Stimulated activated CD8-positive, alpha-beta memory T cell treated with anti-CD3 and anti-CD28 coated beads, Interleukin-15, amount 100 ng/mL, for 4 hours (primary cell): ENCODE results near the gene PRELID1.

Experiments
- DNase-seq, 2 donors: peaks; one replicate each; pipeline ENCODE4 v3.0.0-alpha.2; 2020; ENCODE audit warnings: low read depth in 2 of 2

Gene PRELID1

DNA sequence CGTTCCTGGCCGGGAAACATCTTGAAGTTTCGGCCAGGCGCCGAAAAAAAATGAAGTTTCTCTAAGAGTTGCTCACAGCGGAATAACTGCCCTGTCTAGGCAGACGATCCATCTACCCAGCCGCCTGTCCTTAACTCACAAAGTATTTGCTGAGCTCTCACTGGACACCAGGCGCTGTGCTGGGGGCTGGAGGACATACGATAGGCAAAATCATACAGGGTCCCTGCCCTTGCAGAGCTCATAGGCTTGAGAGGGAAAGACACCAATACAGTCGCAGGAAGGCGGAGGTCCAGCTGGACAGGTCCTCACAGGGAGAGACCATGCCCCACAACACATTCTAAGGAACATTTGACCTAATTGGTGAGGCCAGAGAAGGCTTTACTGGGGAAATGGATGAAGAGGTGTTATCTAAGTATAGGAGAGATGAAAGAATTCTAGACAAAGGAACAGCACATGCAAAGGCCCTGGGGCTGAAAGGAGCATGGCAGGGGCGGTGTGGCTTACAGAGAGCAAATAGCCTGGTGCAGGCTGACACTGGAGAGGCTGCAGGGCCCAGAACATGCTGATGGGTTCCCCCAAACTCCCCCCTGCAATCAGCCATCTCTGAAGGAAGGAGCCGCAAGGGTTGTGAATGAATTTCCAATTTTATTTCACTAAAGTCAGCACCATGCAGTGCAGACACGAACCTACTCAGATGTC is 10.1 kb downstream of the PRELID1 start:
- DNase-seq = no peak

DNA sequence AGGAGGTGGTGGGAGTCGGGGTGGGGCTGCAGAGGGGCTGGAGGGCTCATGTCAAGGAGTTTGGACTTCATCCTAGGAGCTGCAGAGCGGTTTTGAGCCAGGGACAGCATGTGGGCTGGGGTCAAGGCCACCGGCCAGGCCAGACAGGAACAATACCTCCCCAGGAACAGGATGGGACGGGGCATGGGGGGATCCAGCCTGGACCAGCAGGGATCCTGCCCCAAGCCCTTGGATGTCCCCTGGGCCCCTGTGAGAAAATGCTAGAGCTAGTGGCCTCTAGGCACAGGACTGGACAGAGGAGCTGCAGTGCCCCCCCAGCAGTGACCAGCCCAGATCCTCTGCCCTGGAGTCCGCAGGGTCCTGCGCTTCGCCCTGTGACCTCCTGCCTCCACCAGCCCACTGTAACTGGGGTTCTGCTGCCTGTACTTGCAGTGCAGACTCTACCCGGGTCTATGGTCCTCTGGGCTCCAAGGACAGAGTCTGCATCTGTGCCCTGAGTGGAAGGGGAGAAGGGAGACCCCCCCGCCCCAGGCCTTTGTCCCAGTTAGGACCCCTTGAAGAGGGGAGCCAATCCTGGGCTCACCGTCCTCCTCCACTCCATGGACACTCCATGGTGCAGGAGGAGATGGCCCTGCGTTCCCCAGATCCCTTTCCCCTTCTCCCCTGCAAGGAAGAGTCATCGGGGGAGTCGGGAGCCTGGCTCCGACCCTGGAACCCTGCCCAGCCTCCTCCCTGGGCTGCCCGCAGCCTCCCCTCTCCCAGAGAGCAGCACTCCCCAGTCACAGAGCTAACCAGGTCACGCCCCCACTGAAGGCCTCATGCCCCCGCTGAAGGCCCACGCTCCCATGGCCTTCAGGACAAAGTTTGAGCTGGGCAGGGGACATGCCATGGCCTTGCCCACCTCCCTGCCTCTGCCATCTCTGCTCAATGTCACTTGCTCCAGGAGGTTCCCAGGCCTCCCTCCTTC is 11.1 kb downstream of the PRELID1 start:
- no peak for DNase-seq

DNA sequence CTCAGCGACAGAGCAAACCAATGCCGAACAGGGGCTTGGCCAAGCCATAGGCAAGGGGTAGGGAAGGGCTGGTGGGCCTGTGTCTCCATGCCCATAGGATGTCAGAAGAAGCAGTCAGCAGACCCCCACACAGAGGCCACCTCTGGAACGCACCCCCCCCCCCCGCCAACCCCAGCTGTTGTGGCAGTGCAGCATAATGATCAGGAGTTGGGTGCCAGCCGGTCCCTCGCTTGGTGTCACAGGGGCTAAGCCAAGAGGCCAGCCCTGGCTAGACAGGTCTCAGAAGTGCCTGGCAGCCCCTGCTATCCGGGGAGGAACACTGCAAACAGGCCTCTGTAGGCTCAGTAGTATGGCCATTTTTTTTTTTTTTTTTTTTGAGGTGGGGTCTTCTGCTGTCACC is 11.8 kb downstream of the PRELID1 start:
- no peak for DNase-seq

DNA sequence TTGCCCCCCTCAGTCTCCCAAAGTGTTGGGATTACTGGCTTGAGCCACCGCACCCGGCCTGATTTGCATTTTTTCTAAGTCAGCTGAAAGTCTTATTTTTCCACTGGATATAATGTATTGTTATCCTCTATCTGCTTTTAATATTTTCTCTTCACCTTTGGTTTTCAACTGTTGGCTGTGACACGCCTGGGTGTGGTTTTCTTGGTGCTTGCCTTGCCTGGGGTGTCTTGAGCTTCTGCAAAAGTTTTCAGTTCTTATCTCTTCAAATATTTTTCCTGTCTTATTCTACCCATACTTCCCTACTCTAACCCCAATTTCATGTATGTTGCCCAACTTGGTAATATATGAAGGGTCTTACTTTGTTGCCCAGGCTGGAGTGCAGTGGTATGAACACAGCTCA is 12.4 kb downstream of the PRELID1 start:
- no peak for DNase-seq

DNA sequence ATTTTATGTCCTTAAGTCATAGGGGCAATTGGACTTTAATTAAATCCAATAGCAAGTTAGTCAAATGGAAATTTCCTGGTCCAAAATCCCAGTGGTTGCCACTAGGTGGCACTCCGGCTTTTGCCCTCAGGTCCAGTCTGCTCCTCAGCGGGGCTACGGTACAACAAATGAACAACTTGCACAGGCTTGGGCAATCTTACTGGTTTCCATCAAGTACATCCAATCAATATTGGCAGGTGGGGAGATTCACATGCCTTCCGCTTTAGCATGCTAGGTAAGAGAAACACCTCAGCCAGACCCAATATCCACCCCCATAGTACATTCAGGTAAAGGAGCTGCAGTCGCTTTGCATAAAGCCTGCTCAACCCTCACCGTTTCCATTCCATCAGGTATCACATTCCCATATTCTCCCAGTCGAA is 14.4 kb downstream of the PRELID1 start:
- DNase-seq = peak in 1 of 2 donors; percentile 64

DNA sequence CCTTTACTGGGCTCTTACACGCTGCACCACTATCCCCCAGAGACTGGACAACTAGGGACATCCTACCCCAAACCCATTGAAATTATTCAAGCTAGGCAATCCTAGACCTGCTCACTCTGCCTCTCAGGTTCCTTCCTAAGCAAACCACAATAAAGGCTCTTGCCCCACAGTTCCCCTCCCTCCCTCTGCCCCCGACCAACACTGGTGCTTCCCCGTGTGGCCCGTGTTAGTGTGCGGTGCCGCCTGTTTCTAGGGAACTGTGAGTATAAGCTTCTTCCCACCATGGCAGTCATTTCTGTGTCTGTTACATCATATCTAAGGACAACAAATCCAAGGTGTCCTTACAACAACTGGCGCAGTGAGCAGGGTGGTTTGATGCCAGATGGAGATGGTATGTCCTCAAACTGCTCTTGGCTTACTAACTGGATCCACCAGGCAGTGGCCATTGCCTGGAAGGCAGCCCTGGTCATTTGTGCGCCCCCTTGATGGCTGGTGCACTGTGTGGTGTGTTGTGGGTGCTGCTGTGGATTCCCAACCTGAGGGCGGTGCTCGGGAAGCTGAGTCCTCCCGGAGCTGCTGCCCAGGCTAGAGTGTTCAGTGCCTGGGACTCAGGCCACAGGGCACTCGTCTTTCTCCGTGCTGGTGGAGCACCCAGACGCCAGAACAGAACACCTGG is 16.5 kb downstream of the PRELID1 start:
- no peak for DNase-seq

DNA sequence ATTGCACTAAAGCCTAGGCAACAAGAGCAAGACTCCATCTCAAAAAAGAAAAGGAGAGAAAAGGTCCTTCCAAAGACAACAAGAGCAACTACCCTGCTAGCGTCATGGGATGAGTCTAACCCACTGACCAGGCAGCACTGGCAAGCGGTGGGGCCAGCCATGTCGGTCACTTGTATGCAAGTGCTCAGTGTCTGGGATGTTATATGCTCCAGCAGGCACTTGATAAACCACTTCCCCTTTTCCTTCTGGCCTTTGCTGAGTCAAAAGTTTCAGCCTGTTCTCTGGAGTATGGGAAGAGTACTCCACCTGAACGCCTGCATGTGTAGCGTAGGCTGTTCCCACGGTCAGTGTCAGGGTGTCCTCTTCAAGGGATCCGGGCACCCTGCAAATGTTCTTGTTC is 17.3 kb downstream of the PRELID1 start:
- DNase-seq = no peak

DNA sequence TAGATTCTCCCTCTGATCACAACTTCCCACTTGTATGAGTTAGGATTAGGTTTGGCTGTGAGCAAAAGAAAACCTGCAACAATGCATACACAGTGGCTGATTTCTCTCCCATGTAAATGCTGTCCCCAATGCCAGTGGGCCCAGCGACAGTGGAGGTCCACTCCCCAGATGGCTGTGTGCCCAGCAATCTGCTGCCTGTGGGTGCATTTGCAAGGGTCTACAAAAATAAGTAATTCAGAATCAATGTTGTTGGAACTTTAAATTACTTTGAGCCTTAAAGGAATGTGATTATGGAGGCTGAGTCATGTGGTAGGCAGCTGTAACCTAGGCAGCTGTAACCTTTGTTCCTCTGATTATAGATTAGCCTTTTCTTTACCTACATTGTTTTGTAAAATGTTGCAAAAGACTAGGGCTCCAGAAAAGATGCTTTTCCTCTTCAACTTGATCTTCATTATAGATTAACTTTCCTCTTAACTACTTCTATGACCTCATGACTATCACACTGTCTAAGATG is 22.3 kb downstream of the PRELID1 start:
- DNase-seq = no peak

DNA sequence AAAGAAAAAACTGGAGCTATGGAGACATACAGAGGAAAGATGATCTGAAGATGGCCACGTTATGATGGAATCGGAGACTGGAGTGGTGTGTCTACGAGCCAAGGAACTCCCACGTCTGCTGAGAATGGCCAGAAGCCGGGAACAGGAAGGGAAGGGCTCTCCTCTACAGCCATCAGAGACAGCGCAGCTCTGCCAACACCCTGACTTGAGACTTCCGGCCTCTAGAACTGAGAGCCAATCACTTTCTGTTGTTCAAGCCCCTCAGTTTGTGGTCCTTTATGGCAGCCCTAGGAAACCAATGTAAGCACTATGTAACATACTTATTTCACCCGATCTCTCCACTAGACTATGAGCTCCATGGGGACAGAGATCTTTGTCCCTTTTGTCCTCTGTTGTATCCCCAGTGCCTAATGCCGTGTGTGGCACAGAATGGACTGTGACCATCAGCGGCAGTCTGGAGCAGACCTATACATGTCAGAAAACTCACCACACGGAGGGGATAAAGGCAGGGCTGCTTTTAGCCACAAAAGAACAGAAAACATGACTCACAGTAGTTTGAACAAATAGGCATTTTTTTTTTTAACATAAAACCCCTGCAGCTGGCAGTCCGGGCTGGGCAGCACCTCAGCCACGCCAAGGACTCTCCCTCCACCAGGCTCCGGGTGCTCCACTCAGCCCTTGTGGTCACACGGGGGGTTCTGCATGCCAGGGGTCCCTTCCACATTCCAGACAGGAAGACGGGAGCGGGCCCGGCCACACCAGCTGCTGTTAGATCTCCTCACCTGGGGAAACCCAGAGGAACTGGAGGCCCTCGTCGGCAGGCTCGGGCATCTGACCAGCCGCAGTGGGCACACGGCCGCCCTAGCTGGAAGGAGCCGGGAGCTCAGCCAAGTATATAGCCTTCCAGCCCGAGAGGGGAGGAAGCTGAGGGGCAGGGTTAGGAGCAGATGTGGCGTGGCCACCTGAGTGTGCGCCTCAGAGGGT is 24.2 kb downstream of the PRELID1 start:
- DNase-seq = no peak

DNA sequence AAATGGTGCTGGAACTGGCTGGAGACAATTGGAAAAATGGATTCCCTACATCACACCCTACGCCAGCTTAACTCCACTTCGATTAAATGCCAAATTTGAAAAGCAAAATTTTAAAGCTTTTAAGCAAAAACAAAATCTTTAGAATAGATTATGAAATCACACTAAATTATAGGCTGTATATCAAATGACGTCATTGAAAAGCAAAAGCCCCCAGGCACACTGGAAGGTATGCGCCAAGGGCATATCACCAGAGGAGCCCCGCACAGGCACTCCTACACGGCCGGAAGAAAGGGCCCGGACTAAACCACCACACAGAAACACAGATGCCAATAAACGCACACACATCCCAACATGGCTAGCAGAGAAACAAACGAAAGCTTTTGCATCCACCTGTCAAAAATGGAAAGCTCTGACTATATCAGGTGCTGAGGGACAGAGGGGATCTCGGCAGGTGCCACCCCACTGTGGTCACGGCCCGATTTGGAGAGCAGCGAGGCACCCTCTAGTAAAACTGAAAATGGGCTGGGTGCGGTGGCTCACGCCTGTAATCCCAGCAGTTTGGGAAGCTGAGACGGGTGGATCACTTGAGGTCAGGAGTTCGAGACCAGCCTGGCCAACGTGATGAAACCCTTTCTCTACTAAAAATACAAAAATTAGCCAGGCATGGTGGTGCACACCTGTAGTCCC is 25.1 kb downstream of the PRELID1 start:
- no peak for DNase-seq

DNA sequence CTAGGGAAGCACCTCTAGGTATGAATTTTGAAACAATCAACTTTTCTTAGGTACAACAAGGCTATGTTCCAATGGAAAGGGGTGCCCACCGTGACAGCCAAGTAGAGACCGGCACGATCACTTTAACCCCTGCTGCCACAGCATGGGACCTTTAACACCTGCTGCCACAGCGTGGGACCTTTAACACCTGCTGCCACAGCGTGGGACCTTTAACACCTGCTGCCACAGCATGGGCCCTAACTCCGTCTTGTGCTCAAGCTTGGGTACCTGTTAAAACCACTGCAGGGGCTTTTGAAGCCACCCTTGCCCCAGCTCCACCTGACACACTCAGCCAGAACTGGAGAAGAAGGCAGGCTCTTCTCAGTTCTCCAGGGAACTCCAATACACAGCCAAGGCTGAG is 26.3 kb downstream of the PRELID1 start:
- no peak for DNase-seq

DNA sequence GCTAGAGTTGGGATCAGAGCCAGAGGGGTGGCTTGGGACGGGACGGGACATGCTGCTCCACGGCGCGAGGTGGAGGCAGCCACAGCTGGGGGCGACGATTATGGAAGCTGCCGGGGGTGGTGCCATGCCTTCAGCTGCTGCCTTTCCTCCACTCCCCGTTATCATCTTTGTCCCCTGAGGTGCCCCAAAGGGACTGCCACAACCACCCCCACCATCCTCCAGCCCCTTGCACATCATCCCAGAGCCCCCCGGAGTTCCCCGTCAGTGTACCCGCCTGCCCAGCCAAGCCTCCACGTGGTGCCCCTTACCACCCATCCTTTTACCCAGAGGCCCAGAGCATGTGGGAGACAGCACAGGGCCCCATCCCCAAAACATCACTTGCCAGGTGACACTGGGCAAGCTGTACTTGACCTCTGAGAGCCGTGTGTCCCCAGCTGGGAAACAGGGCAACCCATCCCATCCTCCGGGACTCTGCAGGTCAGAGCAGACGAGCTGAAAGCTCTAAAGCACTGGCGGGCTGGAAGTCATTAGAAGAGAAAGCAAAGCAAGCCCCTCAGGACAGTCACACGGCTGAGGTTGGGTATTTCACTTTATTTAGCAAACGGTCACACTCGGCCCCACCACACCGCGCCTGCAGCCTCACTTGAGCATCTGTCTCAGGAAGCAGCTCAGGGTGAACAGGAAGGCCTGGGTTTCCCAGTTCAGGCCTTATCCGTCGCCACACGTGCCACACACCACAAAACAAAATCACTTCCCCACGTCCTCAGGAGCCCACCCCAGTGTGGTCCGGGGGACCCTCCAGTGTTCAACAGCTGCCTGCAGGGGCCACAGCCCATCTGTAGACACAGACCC is 27.6 kb downstream of the PRELID1 start:
- no peak for DNase-seq

DNA sequence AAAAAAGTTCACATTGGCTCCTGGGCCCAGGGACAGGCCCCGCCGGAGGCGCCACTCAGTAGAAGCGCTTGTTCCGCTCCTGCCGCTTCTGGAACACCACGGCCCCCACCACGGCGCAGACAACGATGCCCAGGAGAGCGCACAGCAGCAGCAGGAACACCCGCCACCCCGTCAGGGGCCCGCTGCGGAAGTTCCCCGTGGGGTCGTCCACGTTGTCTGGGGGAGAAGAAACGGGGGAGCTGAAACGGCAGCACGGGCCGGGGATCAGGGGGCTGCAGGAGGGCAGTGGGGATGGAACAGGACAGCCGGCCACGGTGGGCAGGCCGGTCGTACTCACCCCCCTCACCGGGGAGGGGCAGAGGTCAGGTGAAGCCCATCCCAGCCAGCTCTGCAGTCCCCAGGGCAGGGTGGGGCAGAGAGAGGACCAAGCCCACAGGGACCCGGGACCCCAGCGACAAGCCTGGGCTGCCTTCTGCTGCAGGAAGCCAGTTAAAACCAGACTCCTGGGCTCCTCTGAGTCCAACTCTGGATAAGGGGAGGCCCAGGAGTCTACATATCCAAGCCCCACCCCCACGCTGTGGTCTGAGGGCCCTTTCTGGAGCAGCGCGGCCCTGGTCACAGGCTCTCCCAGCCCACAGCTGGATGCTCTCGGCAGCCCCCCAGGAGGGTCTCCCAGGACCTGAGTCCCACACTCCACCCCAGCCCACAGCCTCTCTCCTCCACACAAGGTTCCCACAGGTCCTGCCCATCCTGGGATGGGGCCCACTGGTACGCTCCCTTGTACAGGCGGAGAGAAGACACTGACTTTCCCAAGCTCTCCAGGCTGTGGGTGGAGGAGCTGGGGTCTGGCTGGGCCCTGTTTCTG is 28.7 kb downstream of the PRELID1 start:
- DNase-seq = no peak

DNA sequence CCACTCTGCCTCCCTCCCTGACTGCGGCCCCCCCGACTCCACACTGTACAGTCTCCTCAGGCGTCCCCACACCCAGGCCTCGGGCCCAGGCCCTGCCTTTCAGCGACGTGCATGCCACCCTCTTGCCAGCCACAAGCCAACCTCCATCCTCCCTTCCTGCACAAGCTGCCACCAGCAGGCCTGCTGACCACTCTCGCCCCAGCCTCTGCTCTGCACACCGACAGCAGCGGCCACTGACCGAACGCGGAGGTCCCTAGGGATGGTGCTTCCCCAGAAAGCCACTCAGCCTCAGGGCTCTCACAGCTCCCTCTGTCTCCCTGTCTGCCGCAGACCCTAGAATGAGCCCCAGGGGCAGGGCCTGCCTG is 29.3 kb downstream of the PRELID1 start:
- DNase-seq = no peak

DNA sequence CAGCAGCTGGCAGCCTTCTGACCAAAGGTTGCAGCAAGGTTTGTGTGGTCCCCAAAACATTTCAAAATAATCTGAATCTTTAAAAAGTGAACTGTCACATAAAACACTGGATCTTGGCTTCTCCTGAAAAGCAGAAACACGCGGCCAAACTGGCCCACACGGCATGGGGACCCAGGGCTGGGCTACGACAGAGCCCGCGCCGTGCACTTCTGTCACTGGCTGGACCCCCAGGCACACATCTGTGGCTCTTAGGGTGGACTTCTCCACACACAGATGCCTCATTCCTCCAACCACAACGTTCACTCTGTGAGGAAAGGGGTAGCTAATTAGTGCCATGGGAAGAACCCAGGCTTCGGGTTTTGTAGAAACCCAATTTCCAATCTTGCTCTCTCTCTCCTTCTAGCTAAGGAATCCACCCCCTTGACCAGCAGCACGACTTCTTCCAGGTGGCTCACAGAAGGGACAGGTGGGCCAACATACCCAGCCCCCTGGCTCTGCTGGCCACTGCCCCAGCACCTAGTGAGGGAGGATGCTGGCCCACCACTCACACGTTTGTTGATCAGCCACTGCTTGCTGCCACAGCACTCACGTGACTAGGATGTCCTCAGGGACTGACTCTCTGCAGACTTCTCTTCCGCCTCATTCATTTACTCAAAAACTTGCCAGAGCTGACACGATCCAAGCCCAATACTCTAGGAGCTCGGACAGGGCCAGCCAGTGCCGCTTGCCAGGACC is 30.0 kb downstream of the PRELID1 start:
- no peak for DNase-seq

DNA sequence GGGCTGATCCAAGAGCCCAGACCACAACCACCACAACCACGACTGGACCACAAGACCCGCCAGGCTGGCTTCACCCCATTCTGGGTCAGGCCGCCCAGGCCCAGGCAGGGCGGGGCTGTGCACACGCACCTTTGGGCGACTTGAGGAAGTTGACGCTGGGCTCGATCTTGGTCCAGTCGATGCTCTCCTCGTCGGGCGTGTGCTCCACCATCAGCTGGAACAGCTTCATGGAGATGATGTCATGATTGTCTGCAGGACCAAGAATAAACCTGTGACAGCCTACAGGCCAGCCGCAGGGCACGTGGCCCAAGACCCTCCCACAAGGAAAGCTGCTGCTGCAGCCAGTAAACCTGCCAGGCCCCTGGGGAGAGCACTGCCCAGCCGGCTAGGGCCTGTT is 30.6 kb downstream of the PRELID1 start:
- no peak for DNase-seq

DNA sequence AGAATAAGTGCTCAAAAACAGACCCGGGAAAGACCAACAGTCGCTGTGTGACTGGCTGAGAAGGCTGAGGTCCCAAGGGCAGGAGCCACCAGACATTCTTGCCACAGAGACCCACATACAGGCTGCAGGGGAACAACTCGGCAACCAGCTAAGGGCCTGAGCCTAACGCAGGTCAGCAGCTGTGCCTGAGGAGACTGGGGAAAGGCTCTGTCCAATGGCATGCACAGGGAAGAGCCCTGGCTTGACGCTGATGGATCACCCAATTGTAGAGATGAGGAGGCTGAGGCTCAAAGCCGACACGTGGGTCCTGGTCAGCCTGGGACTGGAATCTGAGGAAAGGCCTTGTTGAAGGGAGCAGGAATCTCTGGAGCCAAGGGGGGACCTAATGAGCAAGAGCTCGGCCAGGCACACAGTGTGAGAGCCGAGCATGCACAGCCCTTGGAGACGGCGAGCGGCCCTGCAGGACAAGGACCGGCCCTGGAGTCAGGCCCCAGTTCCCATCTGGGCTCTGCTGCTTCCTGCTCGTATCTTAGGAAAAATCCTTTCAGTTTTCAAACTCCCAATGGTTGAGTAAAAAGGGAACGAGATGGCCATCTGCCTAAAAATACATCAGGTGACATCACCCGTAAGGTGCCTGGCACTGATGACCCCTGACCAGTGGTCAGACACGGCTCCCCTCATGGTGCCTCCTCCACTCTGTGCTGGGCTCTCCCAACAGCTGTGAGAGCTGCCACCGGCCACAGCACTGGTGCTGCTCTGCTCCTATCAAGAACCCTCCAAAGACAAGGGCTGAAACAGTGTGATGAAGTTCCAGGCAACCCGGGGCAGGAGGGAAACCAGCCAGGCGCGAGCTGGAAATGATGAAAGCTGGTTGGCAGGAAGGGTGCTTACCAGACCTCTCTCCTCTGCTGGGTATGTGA is 31.4 kb downstream of the PRELID1 start:
- DNase-seq = no peak
